GM12875 (cell line): Measurements from ENCODE around the gene ADGRG2.

Experiments used
- H3K4me3 ChIP-seq: one replicate; pipeline ENCODE4 v1.5.1; 2011; ENCODE audit warnings: low read depth, low read length, control low read depth
- CTCF ChIP-seq: IDR thresholded peaks from 2 replicates; pipeline ENCODE4 v1.5.1; 2011; ENCODE audit warnings: low read depth, mild to moderate bottlenecking, control low read depth, inconsistent platforms, low read length, moderate library complexity, borderline replicate concordance; ENCODE audit not compliant: insufficient read depth

The ADGRG2 gene

GRCh38 chrX:18962329-18962728 is 159.9 kb downstream of the ADGRG2 start:
- TF ChIP-seq CTCF: no peak
- H3K4me3 ChIP-seq: no peak overlapping the region

- no peak for TF ChIP-seq CTCF
- H3K4me3 ChIP-seq: no peak overlapping the region
Observed at GRCh38 chrX:18961686-18962085, 160.6 kb downstream of the ADGRG2 start.

- no peak for TF ChIP-seq CTCF
- no peak overlapping the region for H3K4me3 ChIP-seq
Observed at GRCh38 chrX:18956303-18957032, 165.8 kb downstream of the ADGRG2 start.

GRCh38 chrX:18955676-18956075 is 166.6 kb downstream of the ADGRG2 start:
- TF ChIP-seq CTCF: no peak
- no peak overlapping the region for H3K4me3 ChIP-seq

- TF ChIP-seq CTCF: no peak
- no peak overlapping the region for H3K4me3 ChIP-seq
Observed at GRCh38 chrX:18951032-18951431, 171.2 kb downstream of the ADGRG2 start.

- no peak for TF ChIP-seq CTCF
- no peak overlapping the region for H3K4me3 ChIP-seq
Observed at GRCh38 chrX:18949944-18950301, 172.3 kb downstream of the ADGRG2 start.

GRCh38 chrX:18949291-18949943 is 172.9 kb downstream of the ADGRG2 start:
- no peak for TF ChIP-seq CTCF
- no peak overlapping the region for H3K4me3 ChIP-seq
